ENCODE measurements around the gene PARP8.

PARP8 gene

GRCh38 chr5:50709471-50709870 is 43.0 kb downstream of the PARP8 start:
- Histone ChIP-seq H2AFZ (ENCODE audit: low read depth, low read length) (no peak overlapping the region), H3K27me3 (ENCODE audit: insufficient read depth, low read length, poor library complexity) (no peaks in the 10 kb centered on the region), H3K4me2 (ENCODE audit: insufficient read depth, low read length) (no peak overlapping the region), H4K20me1 (ENCODE audit: insufficient read depth, low read length) (0 out of 2 replicates have a peak, but pooled peaks cover 2% of the 10 kb centered on the region), H3K27ac (ENCODE audit: low read length) (peak overlapping the region; percentile 53; the same call in 1 of the 2 replicates), H3K9ac (ENCODE audit: low read depth, low read length) (no peak overlapping the region), H3K36me3 (ENCODE audit: insufficient read depth, low read length) (no peaks in the 10 kb centered on the region), H3K79me2 (ENCODE audit: insufficient read depth, low read length) (peaks cover 93% of the 10 kb centered on the region), H3K9me3 (ENCODE audit: insufficient read depth, low read length, severe bottlenecking) (no peaks in the 10 kb centered on the region), H3K4me1 (ENCODE audit: insufficient read depth, low read length) (peaks cover 55% of the 10 kb centered on the region), H3K4me3 (ENCODE audit: low read depth in 1 of 2, low read length in 2 of 2) (no peak overlapping the region)
- no peak for TF ChIP-seq EZH2 (IDR thresholded peaks at IDR 0.05; ENCODE audit: borderline replicate concordance, low read depth, low read length, severe bottlenecking)
- no peak for TF ChIP-seq CTCF (IDR thresholded peaks at IDR 0.05; ENCODE audit: borderline replicate concordance, extremely low read depth, low read length, poor library complexity, severe bottlenecking)
- DNase-seq: no peak
- no peak for ATAC-seq (ENCODE audit: insufficient read depth, low read depth)

DNA sequence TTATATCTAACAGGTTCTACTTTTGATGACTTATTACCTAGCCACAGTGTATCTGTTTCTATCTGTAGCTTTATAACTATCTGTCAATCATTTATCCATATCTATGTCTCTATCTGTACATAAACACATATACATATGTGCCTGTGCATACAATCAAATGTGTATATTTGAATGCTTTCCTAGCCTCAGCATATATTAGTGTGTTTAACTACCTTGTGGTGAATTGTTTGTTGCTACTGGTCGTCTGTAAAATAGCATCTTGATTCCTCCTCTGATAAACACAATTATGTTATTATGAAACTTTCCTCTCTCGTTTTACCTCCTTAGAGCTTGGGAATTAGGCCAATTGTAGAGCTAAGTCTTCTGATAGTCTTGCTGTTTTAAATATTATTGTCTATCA is 44.4 kb downstream of the PARP8 start:
- Histone ChIP-seq H3K27me3 (ENCODE audit: insufficient read depth, low read length, poor library complexity) (no peaks in the 10 kb centered on the region), H3K9me3 (ENCODE audit: insufficient read depth, low read length, severe bottlenecking) (no peaks in the 10 kb centered on the region), H3K79me2 (ENCODE audit: insufficient read depth, low read length) (peaks cover 93% of the 10 kb centered on the region), H2AFZ (ENCODE audit: low read depth, low read length) (peak overlapping the region; percentile 37), H3K4me1 (ENCODE audit: insufficient read depth, low read length) (peaks cover 53% of the 10 kb centered on the region), H3K36me3 (ENCODE audit: insufficient read depth, low read length) (no peaks in the 10 kb centered on the region), H3K9ac (ENCODE audit: low read depth, low read length) (peak overlapping the region; percentile 44), H3K4me3 (ENCODE audit: low read depth in 1 of 2, low read length in 2 of 2) (peak overlapping the region; percentile 2 to 54; a peak in 3 of 4 replicates), H3K27ac (ENCODE audit: low read length) (peak overlapping the region; percentile 77), H4K20me1 (ENCODE audit: insufficient read depth, low read length) (0 out of 2 replicates have a peak, but pooled peaks cover 2% of the 10 kb centered on the region), H3K4me2 (ENCODE audit: insufficient read depth, low read length) (peak overlapping the region; percentile 61)
- no peak for DNase-seq
- TF ChIP-seq EZH2 (IDR thresholded peaks at IDR 0.05; ENCODE audit: borderline replicate concordance, low read depth, low read length, severe bottlenecking): no peak
- TF ChIP-seq CTCF (IDR thresholded peaks at IDR 0.05; ENCODE audit: borderline replicate concordance, extremely low read depth, low read length, poor library complexity, severe bottlenecking): no peak
- ATAC-seq (ENCODE audit: insufficient read depth, low read depth): peak; percentile 1; the same call in 1 of the 3 replicates

GRCh38 chr5:50711280-50711679 is 44.8 kb downstream of the PARP8 start:
- no peak for TF ChIP-seq CTCF (IDR thresholded peaks at IDR 0.05; ENCODE audit: borderline replicate concordance, extremely low read depth, low read length, poor library complexity, severe bottlenecking)
- no peak for TF ChIP-seq EZH2 (IDR thresholded peaks at IDR 0.05; ENCODE audit: borderline replicate concordance, low read depth, low read length, severe bottlenecking)
- peak overlapping the region; percentile 77 for H3K27ac ChIP-seq (ENCODE audit: low read length)
- no peaks in the 10 kb centered on the region for H3K9me3 ChIP-seq (ENCODE audit: insufficient read depth, low read length, severe bottlenecking)
- H3K9ac ChIP-seq (ENCODE audit: low read depth, low read length): peak overlapping the region; percentile 44
- no peaks in the 10 kb centered on the region for H3K27me3 ChIP-seq (ENCODE audit: insufficient read depth, low read length, poor library complexity)
- peak overlapping the region; percentile 61 for H3K4me2 ChIP-seq (ENCODE audit: insufficient read depth, low read length)
- DNase-seq (peak; percentile 89), ATAC-seq (ENCODE audit: insufficient read depth, low read depth) (peak; percentile 98)
- peak overlapping the region; percentile 21 to 54; a peak in 3 of 4 replicates for H3K4me3 ChIP-seq (ENCODE audit: low read depth in 1 of 2, low read length in 2 of 2)
- peaks cover 53% of the 10 kb centered on the region for H3K4me1 ChIP-seq (ENCODE audit: insufficient read depth, low read length)
- no peaks in the 10 kb centered on the region for H3K36me3 ChIP-seq (ENCODE audit: insufficient read depth, low read length)
- peak overlapping the region; percentile 56 for H2AFZ ChIP-seq (ENCODE audit: low read depth, low read length)
- H4K20me1 ChIP-seq (ENCODE audit: insufficient read depth, low read length): 0 out of 2 replicates have a peak, but pooled peaks cover 2% of the 10 kb centered on the region
- H3K79me2 ChIP-seq (ENCODE audit: insufficient read depth, low read length): peaks cover 93% of the 10 kb centered on the region

Data from DND-41 (cell line).